ENCODE measurements around the gene CTNNBIP1.

GRCh38 chr1:9878404-9878803 lies 31.7 kb downstream of the CTNNBIP1 start:
- TF ChIP-seq, protein P1, sequence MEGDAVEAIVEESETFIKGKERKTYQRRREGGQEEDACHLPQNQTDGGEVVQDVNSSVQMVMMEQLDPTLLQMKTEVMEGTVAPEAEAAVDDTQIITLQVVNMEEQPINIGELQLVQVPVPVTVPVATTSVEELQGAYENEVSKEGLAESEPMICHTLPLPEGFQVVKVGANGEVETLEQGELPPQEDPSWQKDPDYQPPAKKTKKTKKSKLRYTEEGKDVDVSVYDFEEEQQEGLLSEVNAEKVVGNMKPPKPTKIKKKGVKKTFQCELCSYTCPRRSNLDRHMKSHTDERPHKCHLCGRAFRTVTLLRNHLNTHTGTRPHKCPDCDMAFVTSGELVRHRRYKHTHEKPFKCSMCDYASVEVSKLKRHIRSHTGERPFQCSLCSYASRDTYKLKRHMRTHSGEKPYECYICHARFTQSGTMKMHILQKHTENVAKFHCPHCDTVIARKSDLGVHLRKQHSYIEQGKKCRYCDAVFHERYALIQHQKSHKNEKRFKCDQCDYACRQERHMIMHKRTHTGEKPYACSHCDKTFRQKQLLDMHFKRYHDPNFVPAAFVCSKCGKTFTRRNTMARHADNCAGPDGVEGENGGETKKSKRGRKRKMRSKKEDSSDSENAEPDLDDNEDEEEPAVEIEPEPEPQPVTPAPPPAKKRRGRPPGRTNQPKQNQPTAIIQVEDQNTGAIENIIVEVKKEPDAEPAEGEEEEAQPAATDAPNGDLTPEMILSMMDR (conservative IDR thresholded peaks at IDR 0.05) = no peak
- TF ChIP-seq EZH2 (IDR thresholded peaks at IDR 0.05; ENCODE audit: low read depth) = no peak

Data from PC-9 (cell line).